G401 (cell line): ENCODE data around the gene HAL. TPM values are rescaled to one million over a fixed set of nuclear protein-coding genes. Genes with fewer than 3 reads are reported as not detected.
A peak's percentile ranks its signal among the peaks of the same experiment; 100 is the strongest.
"Not testable (repeated sequence)": the region's sequence is repeated elsewhere in the genome, so short reads cannot be mapped to it uniquely, and the experiment has no call there.

Experiments
- DNase-seq: peaks from one replicate; pipeline ENCODE4 v3.0.0-alpha.2; 2015; ENCODE audit warnings: low spot score
- in situ Hi-C: cut with HindIII; loops from 2 replicates; pipeline ENCODE4 v1.10.0; 2016; ENCODE audit warnings: low sequenced_read_pairs, mixed read lengths
- total RNA-seq: library from RNA; depleted of rRNA; stranded (reverse); fragments of >200 nt; shearing (Covaris generic); gene quantifications from 2 replicates; pipeline ENCODE4 v1.2.3, GENCODE V29; 2014

Gene HAL
- total RNA-seq, 1 experiment from 2014 or later, result not detected

DNA sequence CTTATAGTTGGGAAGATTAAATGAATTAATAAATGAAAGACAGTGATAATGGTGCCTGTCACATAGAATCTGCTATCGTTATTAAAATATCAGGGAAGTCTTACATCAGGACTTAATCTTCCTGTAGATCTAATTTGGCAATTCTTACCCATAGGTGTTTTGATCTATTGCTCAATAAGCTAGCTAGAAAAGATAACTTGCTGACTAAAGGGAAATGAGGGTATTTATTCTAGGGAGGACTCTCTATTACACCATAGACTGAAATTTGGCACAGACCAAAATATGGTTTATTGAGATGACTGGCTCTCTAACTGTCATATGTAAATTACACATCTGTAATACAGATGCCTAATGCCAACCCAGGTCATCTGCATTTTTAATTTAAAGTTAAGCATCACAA lies 11.5 kb downstream of the HAL start:
- in situ Hi-C loops, result no loop called here
- no peak for DNase-seq

DNA sequence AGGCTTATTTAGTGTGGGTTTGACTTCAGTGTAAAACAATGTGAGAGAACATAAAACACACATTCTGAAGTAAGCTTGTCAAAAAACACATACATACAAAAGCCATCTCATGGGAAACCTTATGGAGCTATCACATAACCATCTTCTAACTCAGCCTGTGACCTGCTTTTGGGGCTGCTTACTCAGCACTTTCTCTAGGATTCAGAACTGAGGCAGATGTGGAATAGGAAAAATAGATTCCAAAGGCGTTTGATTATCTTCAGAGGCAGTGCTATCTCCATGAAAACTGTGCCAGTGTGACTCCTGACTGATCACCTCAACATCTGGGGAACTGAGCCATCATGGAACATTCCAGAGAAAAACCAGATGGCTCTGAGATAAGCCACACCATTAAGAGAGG lies 13.5 kb downstream of the HAL start:
- no peak for DNase-seq
- in situ Hi-C loops, result no loop called here

DNA sequence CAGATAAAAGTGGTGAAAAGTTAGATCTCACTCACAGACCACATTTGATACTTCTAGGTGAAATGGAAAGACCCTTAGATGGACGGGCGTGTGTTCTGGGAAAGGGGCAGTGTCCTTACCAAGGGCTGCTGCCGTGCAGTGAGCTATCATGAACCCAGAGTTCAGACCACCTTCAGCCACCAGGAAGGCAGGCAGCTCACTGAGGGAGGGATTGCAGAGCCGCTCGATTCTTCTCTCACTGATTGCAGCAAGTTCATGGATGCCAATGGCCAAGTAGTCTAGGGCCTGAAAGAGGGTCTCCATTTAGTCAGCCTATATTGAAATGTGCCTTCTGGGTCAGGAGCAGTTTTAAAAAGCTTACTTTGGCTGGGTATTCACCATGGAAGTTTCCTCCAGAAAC lies 15.7 kb downstream of the HAL start:
- in situ Hi-C loops, result no loop called here
- DNase-seq, result no peak

DNA sequence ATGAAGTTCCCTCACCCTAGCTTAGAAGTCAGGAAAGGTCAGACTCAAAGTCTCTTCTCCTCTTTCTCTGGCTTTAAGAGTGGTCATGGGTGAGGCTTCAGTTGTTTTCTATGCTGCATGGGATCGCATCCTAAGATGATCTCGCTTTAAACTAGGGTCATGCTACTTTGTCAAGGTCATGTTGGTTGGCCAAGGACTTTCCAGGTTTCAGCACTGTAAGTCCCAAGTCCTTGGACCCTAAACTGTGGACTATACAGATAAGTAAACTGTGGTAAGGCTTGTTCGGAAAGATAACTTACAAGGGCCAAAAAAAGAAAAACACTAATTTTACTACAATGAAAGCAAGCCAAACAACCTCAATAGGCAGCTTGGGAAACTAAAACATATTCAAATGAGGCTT lies 17.4 kb downstream of the HAL start:
- in situ Hi-C loops, result no loop called here
- no peak for DNase-seq

DNA sequence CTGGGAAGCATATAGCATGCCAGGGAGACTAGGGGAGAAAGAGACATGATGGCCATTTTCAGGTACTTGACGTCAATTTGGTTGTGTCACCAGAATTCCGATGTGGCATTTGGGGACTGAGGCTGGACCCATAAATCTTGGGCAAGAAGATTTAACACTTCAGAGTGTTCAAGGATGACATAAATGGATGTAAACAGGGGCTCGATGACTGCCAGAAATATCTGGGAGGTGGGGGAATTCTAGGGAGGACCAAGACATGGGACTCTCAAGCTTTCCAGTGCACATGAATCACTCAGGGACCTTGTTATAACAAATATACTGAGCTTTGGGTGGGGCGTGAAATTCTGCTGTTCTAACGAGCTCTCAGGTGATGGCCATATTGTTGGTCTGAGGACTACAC lies 17.8 kb downstream of the HAL start:
- in situ Hi-C loops, result no loop called here
- DNase-seq, result no peak

DNA sequence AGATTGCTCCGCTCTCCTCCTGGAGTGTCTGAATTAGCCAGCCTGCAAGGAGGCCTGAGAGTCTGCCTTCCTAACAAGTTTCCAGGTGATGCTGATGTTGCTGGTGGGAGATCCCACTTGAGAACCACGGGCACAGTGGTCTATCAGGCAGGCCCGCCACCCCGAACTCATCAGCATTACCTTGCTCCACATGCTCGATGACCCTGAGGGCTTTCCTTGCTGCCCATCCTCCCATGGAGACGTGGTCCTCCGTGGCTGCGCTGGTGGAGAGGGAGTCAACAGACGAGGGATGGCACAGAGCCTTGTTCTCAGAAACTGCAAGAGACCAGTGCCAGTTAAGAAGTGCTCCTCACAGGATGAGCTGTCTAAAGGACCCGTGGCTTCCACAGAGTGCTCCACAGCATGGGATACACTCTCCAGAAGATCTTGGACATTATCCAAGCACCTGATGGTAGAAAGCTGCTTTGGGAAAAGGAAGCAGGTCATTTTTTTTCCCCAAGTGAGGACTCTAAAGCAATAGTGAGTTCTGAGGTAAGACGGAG lies 18.3 kb downstream of the HAL start:
- no peak for DNase-seq
- in situ Hi-C loops, result no loop called here

DNA sequence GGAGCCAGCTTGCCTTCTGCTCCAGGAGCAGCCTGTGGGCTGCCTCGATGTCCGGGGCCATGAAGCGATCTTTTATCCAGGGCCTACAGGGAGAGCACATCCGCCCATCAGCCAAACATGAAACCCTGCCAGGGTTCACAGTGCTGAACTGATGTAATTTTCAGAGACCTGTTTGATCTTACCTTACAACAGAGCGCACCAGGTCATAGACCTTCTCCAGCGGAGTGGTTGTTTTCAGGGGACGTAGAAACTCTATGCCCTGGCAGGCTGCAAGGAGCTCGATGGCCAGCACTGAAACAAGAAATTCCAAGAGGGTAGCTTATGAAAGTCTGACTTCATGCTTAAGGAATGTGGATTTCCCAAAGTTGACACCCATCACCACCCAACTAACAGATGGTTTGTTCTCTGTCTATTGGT lies 19.7 kb downstream of the HAL start:
- in situ Hi-C loops, result no loop called here
- no peak for DNase-seq

DNA sequence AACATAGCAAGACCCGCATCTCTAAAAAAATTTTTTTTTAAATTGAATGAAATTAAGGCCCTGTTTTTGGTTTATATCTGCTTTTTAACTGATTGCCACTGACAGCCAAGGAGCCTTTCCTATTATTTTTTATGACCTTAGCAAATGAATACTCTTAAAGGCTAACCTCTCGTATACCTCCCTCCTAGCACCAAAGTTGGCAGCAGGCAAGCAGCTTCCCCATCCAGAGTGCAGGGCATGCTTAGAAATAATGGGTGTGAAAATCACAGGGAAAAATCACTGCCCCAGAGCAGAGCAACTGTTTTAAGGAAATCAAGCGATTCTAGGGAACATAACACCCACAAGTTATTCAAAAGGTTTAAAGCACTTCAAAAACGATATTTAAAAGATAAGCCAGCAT lies 20.7 kb downstream of the HAL start:
- DNase-seq, result no peak
- in situ Hi-C loops, result no loop called here

DNA sequence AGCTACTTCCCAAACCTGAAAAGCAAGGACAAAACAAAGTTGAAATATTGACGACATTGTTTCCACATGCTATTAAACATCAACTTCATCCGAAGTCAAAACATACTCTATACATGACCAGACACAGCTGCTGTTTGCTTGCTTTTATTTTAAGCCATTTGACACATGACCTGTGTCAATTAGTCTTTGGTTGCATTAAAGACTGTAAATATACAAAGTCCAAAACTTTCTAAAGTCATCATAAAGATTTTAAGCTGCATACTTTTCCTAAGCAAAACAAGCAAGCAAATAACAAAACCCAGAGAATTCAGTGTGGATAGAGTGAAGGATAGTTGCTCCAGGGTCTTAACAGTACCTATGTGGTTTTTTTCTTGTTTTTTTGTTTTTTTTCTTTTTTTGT lies 21.8 kb downstream of the HAL start:
- in situ Hi-C loops, result no loop called here
- DNase-seq, result no peak

DNA sequence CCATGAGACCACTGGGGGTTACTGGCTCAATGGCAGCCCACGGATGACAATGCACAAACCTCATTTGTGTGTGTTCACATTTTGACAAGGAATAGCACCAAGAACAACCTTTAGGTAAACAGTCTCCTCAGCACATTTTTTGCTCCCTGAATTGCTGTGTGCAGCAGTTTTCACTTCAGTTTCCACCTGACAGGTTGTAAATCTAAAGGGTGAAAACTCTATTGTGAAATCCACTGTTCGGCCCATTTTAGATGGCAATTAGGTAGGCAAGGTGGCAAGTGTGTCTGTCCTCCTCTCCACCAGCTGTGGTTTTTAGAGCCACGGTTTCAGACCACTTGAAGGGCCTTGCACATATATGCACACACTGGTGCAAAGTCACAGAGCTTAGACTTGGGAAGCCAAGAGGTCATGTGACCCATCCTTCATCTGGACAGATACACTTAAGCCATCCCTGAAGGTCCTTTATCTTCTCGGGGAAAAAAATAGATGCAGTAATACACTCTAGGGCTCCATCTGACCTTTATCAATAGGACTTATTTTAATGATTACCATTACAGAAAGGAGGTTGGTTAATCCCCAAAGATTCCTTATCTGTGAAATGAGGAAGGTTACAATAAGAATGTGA lies 23.2 kb downstream of the HAL start:
- DNase-seq, result no peak
- in situ Hi-C loops, result no loop called here

DNA sequence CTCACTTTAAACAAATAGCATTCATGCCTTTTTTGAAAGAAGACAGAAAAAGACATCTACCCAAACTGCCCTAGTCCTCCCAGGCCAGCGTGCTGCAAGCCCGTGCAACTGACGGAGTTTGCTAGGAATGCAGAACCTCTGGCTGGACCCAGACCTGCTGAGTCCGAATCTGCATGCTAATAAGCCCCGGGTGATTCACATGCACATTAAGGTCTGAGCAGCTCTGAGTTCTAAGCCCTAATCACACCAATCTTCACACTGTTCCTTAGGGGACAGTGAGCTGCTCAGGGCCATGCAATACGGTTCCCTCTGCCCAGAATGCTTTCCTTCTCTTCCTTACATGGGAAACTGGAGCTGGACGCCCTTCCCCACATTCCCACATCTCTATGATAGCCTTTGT lies 25.2 kb downstream of the HAL start:
- no peak for DNase-seq
- in situ Hi-C loops, result no loop called here

DNA sequence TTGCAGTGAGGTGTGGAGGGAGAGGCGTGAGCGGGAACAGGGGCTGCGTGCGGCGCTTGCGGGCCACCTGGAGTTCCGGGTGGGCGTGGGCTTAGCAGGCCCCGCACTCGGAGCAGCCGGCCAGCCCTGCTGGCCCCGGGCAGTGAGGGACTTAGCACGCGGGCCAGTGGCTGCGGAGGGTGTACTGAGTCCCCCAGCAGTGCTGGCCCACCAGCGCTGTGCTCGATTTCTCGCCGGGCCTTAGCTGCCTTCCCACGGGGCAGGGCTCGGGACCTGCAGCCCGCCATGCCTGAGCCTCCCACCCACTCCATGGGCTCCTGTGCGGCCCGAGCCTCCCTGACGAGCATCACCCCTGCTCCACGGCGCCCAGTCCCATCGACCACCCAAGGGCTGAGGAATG lies 27.0 kb downstream of the HAL start:
- DNase-seq, in situ Hi-C loops: not testable (repeated sequence)

DNA sequence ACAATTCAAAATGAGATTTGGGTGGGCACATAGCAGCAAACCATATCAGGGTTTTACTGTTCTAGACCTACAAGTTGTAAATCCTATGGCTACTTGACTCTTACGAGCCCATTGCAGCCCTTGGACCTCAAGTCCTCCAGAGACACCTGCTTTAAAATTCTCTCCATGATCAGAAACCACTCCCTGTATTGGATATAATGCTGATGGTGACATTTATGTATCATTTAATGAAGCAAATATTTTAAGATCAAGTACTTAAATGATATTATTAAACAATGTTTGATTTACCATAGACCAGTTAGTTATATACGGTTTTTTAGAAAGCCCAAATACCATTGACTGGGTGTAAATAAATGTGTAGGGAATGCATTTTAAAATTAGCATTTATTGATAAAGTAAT lies 28.8 kb downstream of the HAL start:
- in situ Hi-C loops, result no loop called here

DNA sequence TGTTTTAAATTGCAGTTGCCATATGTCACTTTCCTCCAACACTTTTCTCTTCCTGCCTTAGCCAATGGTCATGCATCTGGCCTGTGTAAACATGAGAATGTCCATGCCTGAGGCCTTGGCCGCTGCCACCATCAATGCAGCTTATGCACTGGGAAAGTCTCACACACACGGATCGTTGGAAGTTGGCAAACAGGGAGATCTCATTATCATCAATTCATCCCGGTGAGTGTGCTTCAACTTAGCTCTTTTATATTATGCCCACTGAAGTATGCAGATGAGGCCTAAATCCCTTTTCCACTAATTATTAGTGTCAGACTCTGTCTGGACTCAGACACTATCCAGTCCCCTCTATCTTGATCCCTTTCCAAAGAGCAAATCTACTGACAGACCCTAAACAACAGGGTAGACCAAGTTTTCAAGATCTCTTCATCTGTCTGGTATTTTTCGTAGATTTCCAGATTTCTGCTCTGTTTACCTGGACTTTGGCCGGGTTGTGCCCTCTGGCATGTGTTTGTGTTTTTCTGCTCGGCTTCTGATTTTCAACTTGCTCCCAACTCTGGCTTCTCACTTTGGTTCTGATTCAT lies 29.8 kb downstream of the HAL start:
- in situ Hi-C loops, result no loop called here
- DNase-seq, result no peak

More for the DNA sequence above, 28.8 kb downstream of the HAL start:
- no peak for DNase-seq

DNA sequence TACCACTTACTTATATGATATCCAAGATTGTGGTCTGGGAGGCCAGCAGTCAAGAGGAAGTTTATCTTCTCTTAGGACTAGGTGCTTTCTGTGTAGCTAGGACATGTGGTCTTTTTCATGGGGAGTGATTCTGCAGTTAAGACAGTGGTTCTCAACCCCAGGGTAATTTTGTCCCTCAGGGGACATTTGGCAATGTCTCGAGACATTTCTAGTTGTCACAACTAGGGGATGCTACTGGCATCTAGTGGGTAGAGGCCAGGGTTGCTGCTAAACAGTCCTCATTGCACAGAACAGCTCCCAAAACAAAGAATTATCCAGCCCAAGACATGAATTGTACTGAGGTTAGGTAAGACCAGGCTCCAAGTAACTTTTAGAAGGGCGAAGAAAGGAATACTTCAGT lies 33.0 kb downstream of the HAL start:
- in situ Hi-C loops, result no loop called here
- DNase-seq, result no peak

DNA sequence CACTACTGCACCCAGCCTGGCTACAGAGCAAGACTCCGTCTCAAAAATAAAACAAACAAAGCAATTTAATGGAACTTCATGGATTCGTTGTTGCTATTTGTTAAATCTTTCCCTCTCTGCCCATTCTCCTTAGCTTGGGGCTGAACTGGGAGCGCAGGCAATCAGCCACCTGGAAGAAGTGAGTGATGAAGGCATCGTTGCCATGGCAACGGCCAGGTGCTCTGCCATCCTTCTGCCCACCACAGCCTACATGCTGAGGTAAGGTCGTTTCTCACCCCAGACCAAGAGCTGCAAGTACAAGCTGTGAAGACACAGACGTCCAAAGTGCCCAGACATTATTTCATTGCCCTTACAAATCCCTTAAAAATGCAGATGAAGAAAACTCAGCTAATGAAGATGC lies 33.9 kb downstream of the HAL start:
- peak; percentile 25 for DNase-seq
- in situ Hi-C loops, result no loop called here

DNA sequence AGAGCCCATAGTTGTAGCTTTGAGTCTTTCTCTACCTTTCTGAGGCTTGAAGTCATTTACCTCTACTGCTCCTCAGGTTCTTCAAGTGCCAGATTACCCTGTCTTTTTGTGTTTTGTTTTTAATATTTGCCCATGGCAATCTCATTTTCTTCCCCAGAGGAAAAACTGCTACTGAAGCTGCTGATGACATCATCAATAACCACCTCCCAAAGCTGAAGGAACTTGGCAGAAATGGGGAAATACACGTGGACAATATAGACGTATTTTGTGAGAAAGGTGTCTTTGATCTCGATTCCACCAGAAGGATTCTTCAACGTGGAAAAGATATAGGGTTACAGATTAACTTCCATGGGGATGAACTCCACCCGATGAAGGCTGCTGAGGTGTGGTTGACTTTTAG lies 35.9 kb downstream of the HAL start:
- no peak for DNase-seq
- in situ Hi-C loops, result no loop called here

DNA sequence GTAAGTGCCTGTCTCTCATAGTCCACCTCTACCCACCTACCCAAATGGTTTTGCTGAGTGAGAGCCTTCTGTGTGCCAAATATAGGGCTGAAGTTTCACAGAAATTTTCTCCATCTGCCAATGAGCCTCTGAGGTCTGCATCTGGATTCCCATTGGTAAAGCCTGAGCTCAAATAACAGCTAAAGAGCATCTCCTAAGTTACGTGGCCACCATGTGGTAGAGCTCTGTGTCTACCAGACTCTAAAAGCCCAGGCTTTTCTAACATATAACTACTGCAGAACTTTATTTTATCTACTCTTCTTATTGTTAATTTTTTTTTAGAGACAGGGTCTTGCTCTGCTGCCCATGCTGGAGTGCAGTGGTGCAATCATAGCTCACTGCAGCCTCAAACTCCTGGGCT lies 37.0 kb downstream of the HAL start:
- no peak for DNase-seq
- in situ Hi-C loops, result no loop called here

DNA sequence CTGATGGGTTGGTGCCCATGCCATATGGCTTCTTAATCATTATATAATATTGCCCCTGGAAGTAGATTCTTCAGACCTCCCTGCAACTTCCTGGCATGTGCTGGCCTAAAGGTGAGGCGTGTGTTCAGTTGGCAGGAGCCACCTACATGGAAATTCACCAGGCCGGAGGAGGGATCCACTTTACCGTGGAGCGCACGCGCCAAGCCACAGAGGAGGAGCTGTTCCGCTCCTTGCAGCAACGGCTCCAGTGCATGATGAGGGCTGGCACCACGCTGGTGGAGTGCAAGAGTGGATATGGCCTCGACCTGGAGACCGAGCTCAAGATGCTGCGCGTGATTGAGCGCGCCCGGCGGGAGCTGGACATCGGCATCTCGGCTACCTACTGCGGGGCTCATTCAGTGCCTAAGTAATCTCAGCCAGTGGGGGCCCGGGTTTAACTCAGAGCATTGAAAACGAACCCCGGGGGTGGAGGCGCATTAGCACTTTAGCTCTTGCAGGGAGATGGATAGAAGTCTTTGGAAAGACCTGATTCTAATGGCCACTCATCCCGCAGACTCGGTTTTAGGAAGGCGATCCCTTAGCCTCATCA lies 39.5 kb downstream of the HAL start:
- in situ Hi-C loops, result no loop called here
- peak; percentile 85 for DNase-seq

DNA sequence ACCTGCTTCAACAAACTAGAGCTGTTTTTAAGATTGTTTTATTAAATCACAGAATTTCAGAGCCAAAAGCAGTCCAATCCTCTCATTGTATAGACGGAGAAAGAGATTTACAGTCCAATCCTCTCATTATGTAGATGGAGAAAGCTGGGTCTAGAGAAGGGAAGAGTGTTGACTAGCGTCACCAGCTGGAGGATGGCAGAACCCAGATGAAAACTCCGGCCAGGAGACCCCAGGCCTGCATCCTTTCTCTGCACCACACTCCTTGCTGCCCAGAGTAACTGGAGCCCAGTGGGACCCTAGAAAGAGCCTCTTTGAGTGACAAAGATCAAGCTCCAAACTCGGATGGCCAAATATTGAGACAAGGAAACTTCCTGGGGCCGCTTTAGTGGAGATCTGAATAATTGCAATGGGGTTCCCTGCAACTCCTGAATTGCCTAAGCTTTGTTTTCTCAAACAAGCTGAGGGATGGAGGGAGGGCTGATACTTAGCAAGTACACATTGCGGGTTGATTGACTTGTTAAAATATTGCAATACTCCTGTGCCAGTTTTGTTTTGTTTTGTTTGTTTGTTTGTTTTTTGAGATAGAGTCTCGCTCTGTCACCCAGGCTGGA lies 40.5 kb downstream of the HAL start:
- in situ Hi-C loops, result no loop called here
- no peak for DNase-seq
